NB4 (cell line): ENCODE data around the gene TUBGCP3.

ENCODE experiments used
- POLR2A ChIP-seq: IDR thresholded peaks from 2 replicates; pipeline ENCODE4 v1.6.1; 2011; ENCODE audit warnings: mild to moderate bottlenecking; ENCODE audit not compliant: insufficient read length; ENCODE audit errors: extremely low read depth
- TF ChIP-seq, protein P1 (sequence below): IDR thresholded peaks from one replicate; pipeline ENCODE4 v1.5.1; 2012; ENCODE audit warnings: low read depth, low read length

DNA sequence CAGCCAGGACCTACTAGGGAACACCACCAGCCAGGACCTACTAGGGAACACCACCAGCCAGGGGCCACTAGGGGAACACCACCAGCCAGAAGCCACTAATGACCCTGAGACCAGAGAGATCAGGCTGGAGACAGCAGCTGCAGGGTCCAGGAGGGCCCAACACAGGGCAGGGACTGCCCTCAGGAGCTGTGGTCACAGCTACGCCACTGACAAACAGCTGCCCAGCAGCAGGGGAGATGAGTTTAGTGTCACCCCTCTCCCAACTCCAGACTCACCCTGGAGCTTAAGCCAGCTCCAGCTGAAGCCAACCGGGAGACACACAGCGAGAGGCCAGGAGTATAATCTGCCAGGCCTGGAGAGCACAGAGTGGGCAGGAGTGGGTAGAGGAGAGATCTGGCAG, 25.7 kb downstream of the TUBGCP3 start:
- TF ChIP-seq, protein P1, sequence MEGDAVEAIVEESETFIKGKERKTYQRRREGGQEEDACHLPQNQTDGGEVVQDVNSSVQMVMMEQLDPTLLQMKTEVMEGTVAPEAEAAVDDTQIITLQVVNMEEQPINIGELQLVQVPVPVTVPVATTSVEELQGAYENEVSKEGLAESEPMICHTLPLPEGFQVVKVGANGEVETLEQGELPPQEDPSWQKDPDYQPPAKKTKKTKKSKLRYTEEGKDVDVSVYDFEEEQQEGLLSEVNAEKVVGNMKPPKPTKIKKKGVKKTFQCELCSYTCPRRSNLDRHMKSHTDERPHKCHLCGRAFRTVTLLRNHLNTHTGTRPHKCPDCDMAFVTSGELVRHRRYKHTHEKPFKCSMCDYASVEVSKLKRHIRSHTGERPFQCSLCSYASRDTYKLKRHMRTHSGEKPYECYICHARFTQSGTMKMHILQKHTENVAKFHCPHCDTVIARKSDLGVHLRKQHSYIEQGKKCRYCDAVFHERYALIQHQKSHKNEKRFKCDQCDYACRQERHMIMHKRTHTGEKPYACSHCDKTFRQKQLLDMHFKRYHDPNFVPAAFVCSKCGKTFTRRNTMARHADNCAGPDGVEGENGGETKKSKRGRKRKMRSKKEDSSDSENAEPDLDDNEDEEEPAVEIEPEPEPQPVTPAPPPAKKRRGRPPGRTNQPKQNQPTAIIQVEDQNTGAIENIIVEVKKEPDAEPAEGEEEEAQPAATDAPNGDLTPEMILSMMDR = no peak
- TF ChIP-seq POLR2A = no peak
